ENCODE results near the gene ZNF516.

The ZNF516 gene

GRCh38 chr18:76518860-76519538, 24.0 kb upstream of the ZNF516 start:
- peak overlapping the region; percentile 55 for H3K4me3 ChIP-seq (ENCODE audit: low read depth, low read length)
- H3K27ac ChIP-seq, result no peak overlapping the region

GRCh38 chr18:76518123-76518859, 23.2 kb upstream of the ZNF516 start:
- Histone ChIP-seq H3K27ac (peak overlapping the region; percentile 32), H3K36me3 (replicated peaks) (no peaks in the 10 kb centered on the region), H3K4me3 (ENCODE audit: low read depth, low read length) (peak overlapping the region; percentile 55), H3K27me3 (replicated peaks) (no peaks in the 10 kb centered on the region)
- peak; percentile 34 for TF ChIP-seq CTCF (IDR thresholded peaks at IDR 0.05; ENCODE audit: low read depth, low read length, missing control alignments)
- in situ Hi-C loops (cut with HindIII; ENCODE audit: low pct_ligation_motif_present, low sequenced_read_pairs), result no loop called here
- DNase-seq, result peak; percentile 50

More at GRCh38 chr18:76518860-76519538, 24.0 kb upstream of the ZNF516 start:
- no peaks in the 10 kb centered on the region for H3K27me3 ChIP-seq (replicated peaks)
- TF ChIP-seq CTCF (IDR thresholded peaks at IDR 0.05; ENCODE audit: low read depth, low read length, missing control alignments), result peak; percentile 3
- no peaks in the 10 kb centered on the region for H3K36me3 ChIP-seq (replicated peaks)
- no peak for DNase-seq
- in situ Hi-C loops (cut with HindIII; ENCODE audit: low pct_ligation_motif_present, low sequenced_read_pairs), result no loop called here

GRCh38 chr18:76515576-76515975, 20.5 kb upstream of the ZNF516 start:
- in situ Hi-C loops (cut with HindIII; ENCODE audit: low pct_ligation_motif_present, low sequenced_read_pairs), result no loop called here
- H3K27me3 ChIP-seq (replicated peaks), result no peaks in the 10 kb centered on the region

GRCh38 chr18:76514573-76514972, 19.5 kb upstream of the ZNF516 start:
- no peak for TF ChIP-seq CTCF (IDR thresholded peaks at IDR 0.05; ENCODE audit: low read depth, low read length, missing control alignments)
- in situ Hi-C loops (cut with HindIII; ENCODE audit: low pct_ligation_motif_present, low sequenced_read_pairs), result no loop called here
- Histone ChIP-seq H3K27ac (no peak overlapping the region), H3K27me3 (replicated peaks) (no peaks in the 10 kb centered on the region), H3K4me3 (ENCODE audit: low read depth, low read length) (no peak overlapping the region), H3K36me3 (replicated peaks) (no peaks in the 10 kb centered on the region)
- no peak for DNase-seq

More at GRCh38 chr18:76515576-76515975, 20.5 kb upstream of the ZNF516 start:
- H3K27ac ChIP-seq, result no peak overlapping the region
- no peak for DNase-seq
- H3K4me3 ChIP-seq (ENCODE audit: low read depth, low read length), result no peak overlapping the region
- no peak for TF ChIP-seq CTCF (IDR thresholded peaks at IDR 0.05; ENCODE audit: low read depth, low read length, missing control alignments)
- H3K36me3 ChIP-seq (replicated peaks), result no peaks in the 10 kb centered on the region

GRCh38 chr18:76507830-76508385, 12.9 kb upstream of the ZNF516 start:
- TF ChIP-seq CTCF (IDR thresholded peaks at IDR 0.05; ENCODE audit: low read depth, low read length, missing control alignments), result no peak
- DNase-seq, result no peak
- Histone ChIP-seq H3K27ac (no peak overlapping the region), H3K4me3 (ENCODE audit: low read depth, low read length) (no peak overlapping the region), H3K36me3 (replicated peaks) (no peaks in the 10 kb centered on the region), H3K27me3 (replicated peaks) (no peaks in the 10 kb centered on the region)
- in situ Hi-C loops (cut with HindIII; ENCODE audit: low pct_ligation_motif_present, low sequenced_read_pairs), result no loop called here
